GM12878 (cell line): ENCODE data around the gene MAMDC4. TPM values are rescaled to one million over a fixed set of nuclear protein-coding genes. Genes with fewer than 3 reads are reported as not detected.
A peak's percentile ranks its signal among the peaks of the same experiment; 100 is the strongest.

Experiments used
- ATAC-seq: fragments of 200-7000 bp; cut with Tn5 transposase; 3 replicates; pipeline ENCODE4 v1.9.1; 2020; ENCODE audit warnings: mild to moderate bottlenecking, moderate library complexity
- BruUV-seq: library from RNA; stranded (reverse); fragments of 400-500 nt; replicated peaks from 2 replicates; lab custom pipeline; 2021; lab: Mats Ljungman, UMichigan
- CTCF ChIA-PET: fragments of 300-600 bp; sonication (Branson Sonifier 250); formaldehyde crosslinking; extraction: SDS; loops from one replicate; lab custom pipeline; 2021; ENCODE audit warnings: inconsistent platforms; lab: Yijun Ruan, JAX
- POLR2A ChIA-PET: fragments of 350-600 bp; formaldehyde crosslinking; extraction: SDS; loops from one replicate; lab custom pipeline; 2021; ENCODE audit warnings: inconsistent platforms; lab: Charles Lee
- RAD21 ChIA-PET: fragments of 300-600 bp; sonication (Branson Sonifier 250); formaldehyde crosslinking; loops from one replicate; lab custom pipeline; 2023; ENCODE audit warnings: antibody characterized with exemption; ENCODE audit not compliant: unreplicated experiment; lab: Charles Lee
- SMC1A ChIA-PET: fragments of 300-600 bp; sonication (Branson Sonifier 250); formaldehyde crosslinking; loops from one replicate; lab custom pipeline; 2023; ENCODE audit not compliant: unreplicated experiment, uncharacterized antibody; lab: Charles Lee
- DNase-seq: peaks from one replicate; pipeline ENCODE4 v3.0.0-alpha.2; 2011; ENCODE audit warnings: low read depth, low spot score
- FAIRE-seq: peaks from 3 replicates; lab custom pipeline; 2011; peaks lifted over from hg19 to GRCh38; lab: Jason Lieb, UNC
- H2AFZ ChIP-seq: 2 replicates; pipeline ENCODE4 v1.6.0; 2011; ENCODE audit warnings: low read depth, low read length, control low read depth; ENCODE audit not compliant: control insufficient read depth
- H3K27ac ChIP-seq: 2 replicates; pipeline ENCODE4 v1.5.1; 2011; ENCODE audit warnings: control low read depth; ENCODE audit not compliant: control insufficient read depth, insufficient read depth
- H3K27me3 ChIP-seq, 2 experiments: replicated peaks in 1 of 2; 2 replicates each; pipeline versions ENCODE4 v1.6.0 to v1.6.1; 2011; ENCODE audit warnings: low read length in 1 of 2; ENCODE audit not compliant: control insufficient read depth in 2 of 2, insufficient read depth in 2 of 2
- H3K36me3 ChIP-seq, 2 experiments: 2 replicates each; pipeline ENCODE4 v1.5.1; 2011; ENCODE audit warnings: low read length in 1 of 2; ENCODE audit not compliant: control insufficient read depth in 2 of 2, insufficient read depth in 2 of 2
- H3K4me1 ChIP-seq: 2 replicates; pipeline ENCODE4 v1.6.1; 2011; ENCODE audit warnings: mild to moderate bottlenecking, low read length, moderate library complexity, mixed read lengths; ENCODE audit not compliant: control insufficient read depth, insufficient read depth
- H3K4me2 ChIP-seq: 2 replicates; pipeline ENCODE4 v1.6.0; 2011; ENCODE audit warnings: control low read depth; ENCODE audit not compliant: control insufficient read depth, insufficient read depth
- H3K4me3 ChIP-seq: fragments of 200-600 bp; sonication (generic); 2 replicates; pipeline ENCODE4 v1.5.1; 2016
- H3K79me2 ChIP-seq: 2 replicates; pipeline ENCODE4 v1.6.0; 2011; ENCODE audit warnings: low read length; ENCODE audit not compliant: control insufficient read depth, insufficient read depth
- H3K9ac ChIP-seq: 2 replicates; pipeline ENCODE4 v1.8.0; 2011; ENCODE audit warnings: low read length, control low read depth, mixed read lengths; ENCODE audit not compliant: control insufficient read depth, insufficient read depth
- H3K9me3 ChIP-seq: replicated peaks from 3 replicates; pipeline ENCODE4 v1.5.1; 2011; ENCODE audit warnings: mild to moderate bottlenecking, low read length; ENCODE audit not compliant: control insufficient read depth, insufficient read depth
- H4K20me1 ChIP-seq: 2 replicates; pipeline ENCODE4 v1.6.0; 2011; ENCODE audit not compliant: control insufficient read depth, insufficient read depth
- CBX3 ChIP-seq: fragments of 200-600 bp; sonication (generic); IDR thresholded peaks from 2 replicates; pipeline ENCODE4 v1.6.1; 2016; ENCODE audit warnings: low read depth, borderline replicate concordance
- E2F8 ChIP-seq: fragments of 450-650 bp; IDR thresholded peaks from 2 replicates; pipeline ENCODE4 v1.6.1; 2018; ENCODE audit warnings: mild to moderate bottlenecking, low read depth, moderate library complexity; ENCODE audit not compliant: partially characterized antibody
- IKZF1 ChIP-seq: fragments of 450-650 bp; conservative IDR thresholded peaks from 2 replicates; pipeline ENCODE4 v1.6.1; 2017; ENCODE audit warnings: antibody characterized with exemption, mild to moderate bottlenecking
- JUNB ChIP-seq: IDR thresholded peaks from 2 replicates; pipeline ENCODE4 v1.6.1; 2016; ENCODE audit warnings: antibody characterized with exemption, mild to moderate bottlenecking
- LARP7 ChIP-seq: fragments of 450-650 bp; IDR thresholded peaks from 2 replicates; pipeline ENCODE4 v1.6.1; 2017; ENCODE audit warnings: mild to moderate bottlenecking
- NKRF ChIP-seq: fragments of 450-650 bp; conservative IDR thresholded peaks from 2 replicates; pipeline ENCODE4 v1.6.1; 2017; ENCODE audit warnings: mild to moderate bottlenecking, moderate library complexity
- NRF1 ChIP-seq: conservative IDR thresholded peaks from 2 replicates; pipeline ENCODE4 v1.6.1; 2011; ENCODE audit warnings: mild to moderate bottlenecking, low read depth, low read length, improper control_type of control experiment
- RBBP5 ChIP-seq: fragments of 200-600 bp; sonication (generic); conservative IDR thresholded peaks from 2 replicates; pipeline ENCODE4 v1.6.1; 2016
- RELB ChIP-seq: fragments of 450-650 bp; IDR thresholded peaks from 2 replicates; pipeline ENCODE4 v1.6.1; 2017; ENCODE audit warnings: low read depth, mild to moderate bottlenecking, moderate library complexity
- SMC3 ChIP-seq: IDR thresholded peaks from 2 replicates; pipeline ENCODE4 v1.6.1; 2011; ENCODE audit warnings: low read length, improper control_type of control experiment, borderline replicate concordance
- STAT3 ChIP-seq: IDR thresholded peaks from 2 replicates; pipeline ENCODE4 v1.6.1; 2011; ENCODE audit warnings: low read depth, low read length, improper control_type of control experiment
- TBL1XR1 ChIP-seq: IDR thresholded peaks from 2 replicates; pipeline ENCODE4 v1.6.1; 2012; ENCODE audit warnings: low read depth, low read length, improper control_type of control experiment
- USF1 ChIP-seq: IDR thresholded peaks from 2 replicates; pipeline ENCODE4 v1.6.1; 2011; ENCODE audit warnings: borderline replicate concordance, low read depth, mild to moderate bottlenecking, moderate library complexity, mixed read lengths, low read length; ENCODE audit not compliant: insufficient read depth; ENCODE audit errors: extremely low read length
- WRNIP1 ChIP-seq: IDR thresholded peaks from 2 replicates; pipeline ENCODE4 v1.6.1; 2011; ENCODE audit warnings: low read depth, low read length, improper control_type of control experiment, borderline replicate concordance
- WGBS: methylation state at CpG from one replicate; pipeline ENCODE4 v1.1.6; 2016; ENCODE audit warnings: low lambda C conversion rate; ENCODE audit not compliant: insufficient replicate concordance, insufficient coverage; ENCODE audit errors: missing lambda C conversion rate; 5-methylcytosine and 5-hydroxymethylcytosine counted together
- in situ Hi-C: fragments of 300-500 bp; cut with MboI; formaldehyde crosslinking; loops from 9 replicates; pipeline ENCODE4 v1.14.3; 2018; ENCODE audit warnings: mixed read lengths
- intact Hi-C: fragments of 100-400 bp; cut with micrococcal nuclease; formaldehyde crosslinking; loops from one replicate; pipeline ENCODE4 v1.14.2; 2022; ENCODE audit not compliant: unreplicated experiment
- polyA plus RNA-seq, 11 experiments: library from polyadenylated mRNA; depleted of rRNA in 4 of 11; unstranded in 6 of 11; stranded (reverse) in 5 of 11; fragments of >200 nt; fragmentation: Nextera tagmentation in 4 of 11; fragmentation: Illumina TruSeq in 1 of 11; extraction: Ambion mirVana in 4 of 11; extraction: Trizol in 1 of 11; gene quantifications; 1 replicate in 1 of 11; 2 replicates in 10 of 11; pipeline versions ENCODE4 v1.2.1 to v1.2.3, GENCODE V29; 2011 to 2016; ENCODE audit warnings: inconsistent platforms in 2 of 11, missing spikeins in 2 of 11, low read depth in 1 of 11
- total RNA-seq, 4 experiments: library from RNA; depleted of rRNA in 3 of 4; stranded (reverse); fragments of >200 nt in 3 of 4; fragmentation: Illumina TruSeq in 1 of 4; extraction: Trizol in 1 of 4; gene quantifications; 2 replicates each; pipeline versions ENCODE4 v1.2.1 to v1.2.3, GENCODE V29; 2013 to 2021

MAMDC4 gene
- total and polyA plus RNA-seq, 10 of the 15 experiments (the other 5 are each of a cell fraction or from before 2014, with no cell fraction given) = 0.22 to 5.7 (median 2.4) TPM; not detected in 1

- FAIRE-seq = peak; percentile 91
- SMC1A ChIA-PET = no interaction called here
- peak overlapping the region; percentile 53 for H3K9ac ChIP-seq
- peaks cover 10% of the 10 kb centered on the region; the same call in 1 of the 2 replicates for H3K79me2 ChIP-seq
- H3K4me3 ChIP-seq = peak overlapping the region; percentile 80
- RAD21 ChIA-PET = interaction anchor here (1.3 to 1.8 kb wide), 3 partner anchors 34 to 54 kb away, joined by 3 to 7 read pairs (median 5); partner anchors contain the start of gene TRAF2
- peaks cover 13% of the 10 kb centered on the region for H3K4me1 ChIP-seq
- H3K9me3 ChIP-seq = peaks cover 4% of the 10 kb centered on the region; the same call in 1 of the 3 replicates
- CTCF ChIA-PET = interaction anchor here (0.7 to 2.2 kb wide), 8 partner anchors 34 to 187 kb away, joined by 3 to 7 read pairs (median 4); partner anchors contain the start of gene TRAF2
- peak; percentile 23 for DNase-seq
- ATAC-seq = peak; percentile 59
- no peaks in the 10 kb centered on the region; a peak in 1 of 4 replicates for H3K27me3 ChIP-seq
- no peak overlapping the region for H3K27ac ChIP-seq
- intact Hi-C loops (loop anchor here (2.0 to 5.0 kb wide), 3 partner anchors 34 to 189 kb away; partner anchors contain the start of gene TMEM141), in situ Hi-C loops (no loop called here)
- POLR2A ChIA-PET = interaction anchor here (0.7 to 1.8 kb wide), 3 partner anchors 34 to 96 kb away, joined by 5 to 9 read pairs (median 5); partner anchors contain the start of genes FBXW5 and TRAF2
- H3K4me2 ChIP-seq = peak overlapping the region; percentile 77
- no TSS peak for BruUV-seq
- H2AFZ ChIP-seq = peak overlapping the region; percentile 11
- H3K36me3 ChIP-seq = peaks cover 4 to 8% of the 10 kb centered on the region in 2 experiments; a peak in 3 of 4 replicates
- WGBS = under 1% methylated on average over 24 of the region's 48 CpGs
- no peaks in the 10 kb centered on the region; the same call in 1 of the 2 replicates for H4K20me1 ChIP-seq
- TF ChIP-seq NRF1 (peak; percentile 19; the same call in 1 of the 2 replicates), LARP7 (no peak; the same call in none of the 2 replicates), JUNB (no peak), CBX3 (no peak), WRNIP1 (no peak), SMC3 (no peak), E2F8 (no peak), USF1 (no peak), RELB (no peak), STAT3 (no peak), NKRF (peak; percentile 65), RBBP5 (no peak), IKZF1 (peak; percentile 63), TBL1XR1 (no peak)
Observed at GRCh38 chr9:136847826-136848392, 4.2 kb upstream of the MAMDC4 start.
